SH-SY5Y (cell line): Measurements from ENCODE around the gene IFNL1.

Experiments used
- GATA2 ChIP-seq: IDR thresholded peaks from 2 replicates; pipeline ENCODE4 v1.6.1; 2011; ENCODE audit warnings: mild to moderate bottlenecking, low read depth, low read length
- GATA3 ChIP-seq: IDR thresholded peaks from 2 replicates; pipeline ENCODE4 v1.6.1; 2011; ENCODE audit warnings: low read depth, mild to moderate bottlenecking, low read length, moderate library complexity

GRCh38 chr19:39299832-39300231 lies 3.6 kb downstream of the IFNL1 start:
- TF ChIP-seq GATA2 (no peak), GATA3 (no peak)
